ENCODE measurements around the gene TSPAN15. TPM values are rescaled to one million over a fixed set of nuclear protein-coding genes. Genes with fewer than 3 reads are reported as not detected.

Gene TSPAN15
- total and polyA plus RNA-seq, 2 of the 4 experiments (the other 2 are of a cell fraction): 0.48 TPM; not detected in 1

DNA sequence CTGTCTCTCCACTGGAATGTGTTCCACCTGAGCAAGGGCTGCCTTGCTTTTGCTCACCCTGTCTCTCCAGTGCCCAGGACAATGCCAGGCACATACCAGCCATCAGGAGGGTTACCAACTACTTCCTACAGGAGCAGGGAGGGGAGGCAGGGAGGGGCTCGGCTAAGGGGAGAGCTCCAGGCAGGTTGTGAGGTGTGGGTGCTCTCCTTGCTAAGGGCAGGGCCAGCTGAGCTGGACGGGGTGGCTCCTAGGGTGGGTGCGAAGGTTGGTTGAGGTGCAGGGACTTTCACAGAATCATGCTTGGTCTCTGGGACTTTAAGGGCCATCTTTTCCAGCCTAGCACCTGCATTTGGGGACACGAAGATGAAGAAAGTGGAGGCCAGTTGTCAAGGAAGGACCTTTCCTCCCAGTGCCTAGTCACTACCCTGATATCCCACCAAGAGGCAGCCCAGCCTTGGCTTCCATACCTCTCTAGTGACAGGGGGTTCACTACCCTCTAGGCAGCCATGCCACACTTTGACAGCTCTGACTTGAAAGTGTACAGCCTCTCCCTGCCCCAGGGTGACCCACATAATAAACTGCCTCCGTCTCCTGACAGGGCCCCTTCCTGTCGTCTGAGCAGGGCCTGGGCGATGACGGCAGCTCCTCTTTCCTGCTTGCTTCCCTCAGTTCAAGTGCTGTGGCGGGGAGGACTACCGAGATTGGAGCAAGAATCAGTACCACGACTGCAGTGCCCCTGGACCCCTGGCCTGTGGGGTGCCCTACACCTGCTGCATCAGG is 46.5 kb downstream of the TSPAN15 start (continued):
- TF ChIP-seq, protein P1, sequence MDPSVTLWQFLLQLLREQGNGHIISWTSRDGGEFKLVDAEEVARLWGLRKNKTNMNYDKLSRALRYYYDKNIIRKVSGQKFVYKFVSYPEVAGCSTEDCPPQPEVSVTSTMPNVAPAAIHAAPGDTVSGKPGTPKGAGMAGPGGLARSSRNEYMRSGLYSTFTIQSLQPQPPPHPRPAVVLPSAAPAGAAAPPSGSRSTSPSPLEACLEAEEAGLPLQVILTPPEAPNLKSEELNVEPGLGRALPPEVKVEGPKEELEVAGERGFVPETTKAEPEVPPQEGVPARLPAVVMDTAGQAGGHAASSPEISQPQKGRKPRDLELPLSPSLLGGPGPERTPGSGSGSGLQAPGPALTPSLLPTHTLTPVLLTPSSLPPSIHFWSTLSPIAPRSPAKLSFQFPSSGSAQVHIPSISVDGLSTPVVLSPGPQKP (IDR thresholded peaks at IDR 0.05; ENCODE audit: borderline replicate concordance, low read depth, low read length): no peak
- TF ChIP-seq CEBPB (IDR thresholded peaks at IDR 0.05; ENCODE audit: low read depth, low read length) (no peak), MAZ (IDR thresholded peaks at IDR 0.05; ENCODE audit: borderline replicate concordance, low read depth, low read length) (no peak)
